22Rv1 (cell line): Measurements from ENCODE around the gene SH3BP5L.

Source experiments
- ZFX ChIP-seq: fragments of 450-650 bp; IDR thresholded peaks from 2 replicates; pipeline ENCODE4 v1.6.1; 2017; ENCODE audit warnings: antibody characterized with exemption, borderline replicate concordance
- TF ChIP-seq, protein P1 (sequence below): fragments of 450-650 bp; IDR thresholded peaks from 2 replicates; pipeline ENCODE4 v1.5.1; 2017; ENCODE audit warnings: mild to moderate bottlenecking

GRCh38 chr1:248839168-248839555 is 13.4 kb upstream of the SH3BP5L start:
- TF ChIP-seq, protein P1, sequence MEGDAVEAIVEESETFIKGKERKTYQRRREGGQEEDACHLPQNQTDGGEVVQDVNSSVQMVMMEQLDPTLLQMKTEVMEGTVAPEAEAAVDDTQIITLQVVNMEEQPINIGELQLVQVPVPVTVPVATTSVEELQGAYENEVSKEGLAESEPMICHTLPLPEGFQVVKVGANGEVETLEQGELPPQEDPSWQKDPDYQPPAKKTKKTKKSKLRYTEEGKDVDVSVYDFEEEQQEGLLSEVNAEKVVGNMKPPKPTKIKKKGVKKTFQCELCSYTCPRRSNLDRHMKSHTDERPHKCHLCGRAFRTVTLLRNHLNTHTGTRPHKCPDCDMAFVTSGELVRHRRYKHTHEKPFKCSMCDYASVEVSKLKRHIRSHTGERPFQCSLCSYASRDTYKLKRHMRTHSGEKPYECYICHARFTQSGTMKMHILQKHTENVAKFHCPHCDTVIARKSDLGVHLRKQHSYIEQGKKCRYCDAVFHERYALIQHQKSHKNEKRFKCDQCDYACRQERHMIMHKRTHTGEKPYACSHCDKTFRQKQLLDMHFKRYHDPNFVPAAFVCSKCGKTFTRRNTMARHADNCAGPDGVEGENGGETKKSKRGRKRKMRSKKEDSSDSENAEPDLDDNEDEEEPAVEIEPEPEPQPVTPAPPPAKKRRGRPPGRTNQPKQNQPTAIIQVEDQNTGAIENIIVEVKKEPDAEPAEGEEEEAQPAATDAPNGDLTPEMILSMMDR = no peak
- TF ChIP-seq ZFX = no peak
